ENCODE data around the gene ZNF212.
"Not testable (repeated sequence)": the region's sequence is repeated elsewhere in the genome, so short reads cannot be mapped to it uniquely, and the experiment has no call there.

Gene ZNF212

DNA sequence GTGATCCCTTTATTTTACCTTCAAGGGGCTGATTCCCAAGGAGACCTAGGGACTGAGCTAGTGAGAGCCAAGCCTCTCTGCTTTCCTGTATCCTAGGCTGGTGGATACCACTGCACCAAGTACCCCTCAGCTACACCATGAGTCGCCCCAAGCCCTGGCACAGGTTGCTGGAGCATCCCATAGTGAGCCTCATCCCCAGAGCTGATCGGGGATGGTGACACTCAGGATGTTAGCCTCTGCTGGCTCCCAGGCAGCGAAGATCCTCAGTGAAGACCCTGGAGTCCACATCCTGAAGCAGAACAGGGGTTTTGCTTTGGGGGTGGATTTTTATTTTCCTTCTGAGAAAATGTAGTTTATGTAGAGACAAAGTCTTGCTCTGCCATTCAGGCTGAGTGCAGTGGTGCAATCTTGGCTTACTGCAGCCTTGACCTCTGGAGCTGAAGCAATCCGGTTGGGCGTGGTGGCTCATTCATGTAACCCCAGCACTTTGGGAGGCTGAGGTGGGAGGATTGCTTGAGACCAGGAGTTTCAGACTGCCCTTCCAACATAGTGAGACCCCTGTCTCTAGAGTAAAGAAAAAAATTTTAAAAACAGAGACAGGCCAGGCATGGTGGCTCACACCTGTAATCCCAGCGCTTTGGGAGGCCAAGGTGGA is 12.5 kb upstream of the ZNF212 start:
- TF ChIP-seq, protein P1, sequence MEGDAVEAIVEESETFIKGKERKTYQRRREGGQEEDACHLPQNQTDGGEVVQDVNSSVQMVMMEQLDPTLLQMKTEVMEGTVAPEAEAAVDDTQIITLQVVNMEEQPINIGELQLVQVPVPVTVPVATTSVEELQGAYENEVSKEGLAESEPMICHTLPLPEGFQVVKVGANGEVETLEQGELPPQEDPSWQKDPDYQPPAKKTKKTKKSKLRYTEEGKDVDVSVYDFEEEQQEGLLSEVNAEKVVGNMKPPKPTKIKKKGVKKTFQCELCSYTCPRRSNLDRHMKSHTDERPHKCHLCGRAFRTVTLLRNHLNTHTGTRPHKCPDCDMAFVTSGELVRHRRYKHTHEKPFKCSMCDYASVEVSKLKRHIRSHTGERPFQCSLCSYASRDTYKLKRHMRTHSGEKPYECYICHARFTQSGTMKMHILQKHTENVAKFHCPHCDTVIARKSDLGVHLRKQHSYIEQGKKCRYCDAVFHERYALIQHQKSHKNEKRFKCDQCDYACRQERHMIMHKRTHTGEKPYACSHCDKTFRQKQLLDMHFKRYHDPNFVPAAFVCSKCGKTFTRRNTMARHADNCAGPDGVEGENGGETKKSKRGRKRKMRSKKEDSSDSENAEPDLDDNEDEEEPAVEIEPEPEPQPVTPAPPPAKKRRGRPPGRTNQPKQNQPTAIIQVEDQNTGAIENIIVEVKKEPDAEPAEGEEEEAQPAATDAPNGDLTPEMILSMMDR (IDR thresholded peaks at IDR 0.05; ENCODE audit: insufficient read depth, low read depth, low read length, missing control alignments), result no peak
- no peak for DNase-seq (ENCODE audit: low read depth)
- H3K4me3 ChIP-seq (ENCODE audit: low read depth, low read length), result no peak overlapping the region

GRCh38 chr7:149228831-149229471 is 10.5 kb upstream of the ZNF212 start:
- H3K4me3 ChIP-seq (ENCODE audit: low read depth, low read length), result no peak overlapping the region
- TF ChIP-seq, protein P1 (IDR thresholded peaks at IDR 0.05; ENCODE audit: insufficient read depth, low read depth, low read length, missing control alignments), result no peak
- DNase-seq (ENCODE audit: low read depth), result no peak

- TF ChIP-seq, protein P1 (IDR thresholded peaks at IDR 0.05; ENCODE audit: insufficient read depth, low read depth, low read length, missing control alignments), result no peak
- no peak overlapping the region for H3K4me3 ChIP-seq (ENCODE audit: low read depth, low read length)
- no peak for DNase-seq (ENCODE audit: low read depth)
These were observed 9.9 kb upstream of the ZNF212 start for GRCh38 chr7:149229526-149229925.

DNA sequence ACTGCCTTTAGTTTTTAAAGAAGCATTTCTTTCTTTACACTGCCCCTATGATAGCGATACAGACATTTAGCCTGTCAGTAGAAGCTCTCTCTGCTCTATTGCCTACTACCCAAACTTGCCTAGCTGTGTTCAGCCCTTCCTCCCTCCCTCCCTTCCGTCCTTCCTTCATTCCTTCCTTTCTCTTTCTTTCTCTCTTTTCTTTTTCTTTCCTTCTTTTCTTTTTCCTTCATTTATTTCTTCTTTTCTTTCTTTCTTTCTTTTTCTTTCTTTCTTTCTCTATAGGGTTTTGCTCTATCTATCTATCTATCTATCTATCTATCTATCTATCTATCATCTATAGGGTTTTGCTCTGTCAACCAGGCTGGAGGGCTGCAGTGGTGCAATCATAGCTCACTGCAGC is 7.1 kb upstream of the ZNF212 start:
- no peak overlapping the region for H3K4me3 ChIP-seq (ENCODE audit: low read depth, low read length)
- DNase-seq (ENCODE audit: low read depth), result no peak
- TF ChIP-seq, protein P1 (IDR thresholded peaks at IDR 0.05; ENCODE audit: insufficient read depth, low read depth, low read length, missing control alignments), result no peak

- H3K4me3 ChIP-seq (ENCODE audit: low read depth, low read length); DNase-seq (ENCODE audit: low read depth): not testable (repeated sequence)
These were observed 5.7 kb upstream of the ZNF212 start for GRCh38 chr7:149233655-149234204.

- DNase-seq (ENCODE audit: low read depth), result no peak
- no peak overlapping the region for H3K4me3 ChIP-seq (ENCODE audit: low read depth, low read length)
- TF ChIP-seq, protein P1 (IDR thresholded peaks at IDR 0.05; ENCODE audit: insufficient read depth, low read depth, low read length, missing control alignments), result no peak
These were observed 1.9 kb upstream of the ZNF212 start for GRCh38 chr7:149237502-149237901.

- TF ChIP-seq, protein P1 (IDR thresholded peaks at IDR 0.05; ENCODE audit: insufficient read depth, low read depth, low read length, missing control alignments), result no peak
- H3K4me3 ChIP-seq (ENCODE audit: low read depth, low read length), result no peak overlapping the region
- no peak for DNase-seq (ENCODE audit: low read depth)
These were observed 1.4 kb upstream of the ZNF212 start for GRCh38 chr7:149238051-149238450.

Data from GM12865 (cell line).